NCI-H2196 (cell line): Measurements from ENCODE around the gene PBRM1.

Experiments
- DNase-seq: peaks from one replicate; lab custom pipeline; 2025; ENCODE audit not compliant: unreplicated experiment; lab: John Stamatoyannopoulos, UW

The PBRM1 gene

GRCh38 chr3:52670621-52671521, 14.8 kb downstream of the PBRM1 start:
- no peak for DNase-seq

GRCh38 chr3:52663098-52663497, 22.6 kb downstream of the PBRM1 start:
- no peak for DNase-seq

GRCh38 chr3:52660046-52660445, 25.7 kb downstream of the PBRM1 start:
- DNase-seq = no peak

GRCh38 chr3:52655895-52656294, 29.8 kb downstream of the PBRM1 start:
- DNase-seq = no peak

- DNase-seq = no peak
Measured at GRCh38 chr3:52651592-52651991, 34.1 kb downstream of the PBRM1 start.

- DNase-seq = no peak
Measured at GRCh38 chr3:52650439-52650838, 35.3 kb downstream of the PBRM1 start.

- DNase-seq = no peak
Measured at GRCh38 chr3:52649461-52650210, 36.1 kb downstream of the PBRM1 start.

GRCh38 chr3:52645549-52645948, 40.2 kb downstream of the PBRM1 start:
- no peak for DNase-seq

- peak; percentile 1 for DNase-seq
Measured at GRCh38 chr3:52636673-52637072, 49.0 kb downstream of the PBRM1 start.

GRCh38 chr3:52633786-52634185, 51.9 kb downstream of the PBRM1 start:
- DNase-seq = no peak

- no peak for DNase-seq
Measured at GRCh38 chr3:52625041-52625440, 60.7 kb downstream of the PBRM1 start.

GRCh38 chr3:52623234-52623792, 62.4 kb downstream of the PBRM1 start:
- no peak for DNase-seq

- no peak for DNase-seq
Measured at GRCh38 chr3:52620580-52620979, 65.1 kb downstream of the PBRM1 start.

- no peak for DNase-seq
Measured at GRCh38 chr3:52615166-52615565, 70.5 kb downstream of the PBRM1 start.

- DNase-seq = no peak
Measured at GRCh38 chr3:52614689-52615088, 71.0 kb downstream of the PBRM1 start.

GRCh38 chr3:52609316-52609815, 76.3 kb downstream of the PBRM1 start:
- no peak for DNase-seq

- no peak for DNase-seq
Measured at GRCh38 chr3:52608337-52608736, 77.4 kb downstream of the PBRM1 start.

- peak; percentile 74 for DNase-seq
Measured at GRCh38 chr3:52606373-52607085, 79.2 kb downstream of the PBRM1 start.

- DNase-seq = no peak
Measured at GRCh38 chr3:52600258-52600657, 85.5 kb downstream of the PBRM1 start.

- DNase-seq = no peak
Measured at GRCh38 chr3:52596658-52597265, 89.0 kb downstream of the PBRM1 start.

- no peak for DNase-seq
Measured at GRCh38 chr3:52593103-52593502, 92.6 kb downstream of the PBRM1 start.
